Ecto neural progenitor cell (in vitro differentiated cells): ENCODE measurements around the gene KCNQ1.
A peak's percentile ranks its signal among the peaks of the same experiment; 100 is the strongest.

Experiments
- DNase-seq: peaks from one replicate; pipeline ENCODE4 v3.0.0-alpha.2; 2018; ENCODE audit warnings: low spot score

Gene KCNQ1

DNA sequence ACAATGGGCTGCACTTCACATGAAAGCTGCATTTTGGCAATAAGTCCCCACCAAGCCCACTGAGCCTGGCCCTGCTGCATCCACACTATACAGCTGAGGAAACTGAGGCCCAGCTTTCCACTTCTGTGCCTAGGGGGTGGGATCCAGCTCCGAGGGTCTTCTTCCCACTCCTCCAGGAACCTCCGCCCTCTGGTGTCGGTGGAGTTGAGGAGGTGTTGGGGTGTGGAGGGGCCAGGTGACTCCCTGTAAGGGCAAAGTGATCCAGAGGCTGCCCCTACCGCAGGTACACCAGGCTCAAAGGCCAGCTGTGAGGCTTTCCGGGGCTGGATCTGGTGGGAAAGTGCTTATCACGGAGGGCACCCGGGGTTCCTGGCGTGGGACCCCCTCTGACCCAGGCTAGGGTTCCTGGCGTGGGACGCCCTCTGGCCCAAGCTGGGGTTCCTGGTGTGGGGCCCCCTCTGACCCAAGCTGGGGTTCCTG is 125.0 kb downstream of the KCNQ1 start:
- DNase-seq = no peak

DNA sequence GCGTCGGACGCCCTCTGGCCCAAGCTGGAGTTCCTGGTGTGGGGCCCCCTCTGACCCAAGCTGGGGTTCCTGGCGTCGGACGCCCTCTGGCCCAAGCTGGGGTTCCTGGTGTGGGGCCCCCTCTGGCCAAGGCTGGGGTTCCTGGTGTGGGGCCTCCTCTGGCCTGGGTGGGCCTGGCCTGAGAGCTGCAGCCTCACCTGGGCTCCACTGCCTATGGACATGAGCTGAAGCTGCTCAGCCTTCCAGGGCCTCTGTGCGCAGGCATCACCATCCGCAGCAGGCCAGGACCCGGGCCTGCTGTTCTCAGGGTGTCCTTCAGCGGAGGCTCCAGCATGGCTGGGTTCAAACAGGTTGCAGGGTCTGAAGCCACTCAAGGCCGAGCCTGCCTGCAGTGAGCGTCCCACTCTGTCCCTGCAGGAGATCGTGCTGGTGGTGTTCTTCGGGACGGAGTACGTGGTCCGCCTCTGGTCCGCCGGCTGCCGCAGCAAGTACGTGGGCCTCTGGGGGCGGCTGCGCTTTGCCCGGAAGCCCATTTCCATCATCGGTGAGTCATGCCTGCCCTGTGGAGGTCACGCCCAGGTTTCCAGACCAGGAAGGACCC is 125.5 kb downstream of the KCNQ1 start:
- DNase-seq = no peak

DNA sequence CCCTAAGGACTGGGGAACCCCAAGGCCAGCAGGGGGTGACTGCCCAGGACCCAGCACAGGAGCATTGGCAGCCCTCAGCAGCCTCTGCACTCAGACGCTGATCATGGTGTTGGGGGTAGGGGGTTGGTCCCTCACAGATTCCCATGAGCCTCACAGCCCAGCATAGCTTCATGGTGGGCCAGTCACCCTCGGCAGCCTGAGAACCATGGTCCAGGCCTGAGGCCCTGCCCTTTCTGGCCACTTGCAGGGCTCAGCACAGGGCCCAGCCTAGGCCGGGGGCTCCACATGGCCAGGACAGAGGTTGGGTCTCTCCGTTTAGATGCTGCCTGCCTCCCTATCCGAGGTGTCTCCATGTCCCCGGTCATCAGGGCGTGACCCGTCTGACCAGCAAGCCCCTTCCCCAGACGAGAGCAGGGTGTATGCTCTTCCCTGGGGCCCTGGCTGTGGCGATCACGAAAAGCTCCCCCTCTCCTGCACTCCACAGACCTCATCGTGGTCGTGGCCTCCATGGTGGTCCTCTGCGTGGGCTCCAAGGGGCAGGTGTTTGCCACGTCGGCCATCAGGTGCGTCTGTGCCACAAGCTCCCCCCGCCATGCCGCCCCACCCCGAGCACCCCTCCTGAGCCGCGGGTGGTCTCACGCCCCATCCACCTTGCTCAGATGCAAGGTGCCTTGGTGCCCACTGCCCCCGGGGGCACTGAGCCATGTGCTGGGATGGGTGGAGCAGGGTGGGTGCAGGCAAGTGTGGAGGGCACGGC is 126.2 kb downstream of the KCNQ1 start:
- DNase-seq = no peak

DNA sequence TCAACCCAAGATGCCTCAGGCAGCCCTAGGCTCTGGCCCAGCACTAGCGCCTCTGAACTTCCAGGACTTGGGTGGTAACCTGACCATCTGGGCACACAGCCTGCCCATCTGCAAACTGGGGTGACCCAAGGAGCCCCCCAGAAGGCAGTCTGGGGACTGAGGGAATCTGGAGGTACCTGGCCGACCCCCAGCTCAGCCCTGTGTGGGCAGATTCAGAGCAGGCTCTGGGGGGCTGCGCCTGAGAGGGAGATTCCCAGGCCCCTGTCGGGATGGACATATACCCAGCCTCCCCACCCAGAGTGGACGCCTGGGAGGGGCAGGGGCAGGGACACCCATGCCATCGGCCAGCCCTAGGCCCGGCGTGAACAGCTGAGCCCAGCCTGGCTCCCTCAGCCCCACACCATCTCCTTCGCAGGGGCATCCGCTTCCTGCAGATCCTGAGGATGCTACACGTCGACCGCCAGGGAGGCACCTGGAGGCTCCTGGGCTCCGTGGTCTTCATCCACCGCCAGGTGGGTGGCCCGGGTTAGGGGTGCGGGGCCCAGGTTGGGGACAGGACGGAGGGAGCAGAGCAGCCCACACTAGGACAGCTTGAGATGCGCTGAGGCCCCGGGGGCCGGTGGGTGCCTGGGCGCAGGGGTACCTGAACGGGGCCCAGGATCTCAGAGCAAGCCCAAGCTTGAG is 126.9 kb downstream of the KCNQ1 start:
- no peak for DNase-seq

DNA sequence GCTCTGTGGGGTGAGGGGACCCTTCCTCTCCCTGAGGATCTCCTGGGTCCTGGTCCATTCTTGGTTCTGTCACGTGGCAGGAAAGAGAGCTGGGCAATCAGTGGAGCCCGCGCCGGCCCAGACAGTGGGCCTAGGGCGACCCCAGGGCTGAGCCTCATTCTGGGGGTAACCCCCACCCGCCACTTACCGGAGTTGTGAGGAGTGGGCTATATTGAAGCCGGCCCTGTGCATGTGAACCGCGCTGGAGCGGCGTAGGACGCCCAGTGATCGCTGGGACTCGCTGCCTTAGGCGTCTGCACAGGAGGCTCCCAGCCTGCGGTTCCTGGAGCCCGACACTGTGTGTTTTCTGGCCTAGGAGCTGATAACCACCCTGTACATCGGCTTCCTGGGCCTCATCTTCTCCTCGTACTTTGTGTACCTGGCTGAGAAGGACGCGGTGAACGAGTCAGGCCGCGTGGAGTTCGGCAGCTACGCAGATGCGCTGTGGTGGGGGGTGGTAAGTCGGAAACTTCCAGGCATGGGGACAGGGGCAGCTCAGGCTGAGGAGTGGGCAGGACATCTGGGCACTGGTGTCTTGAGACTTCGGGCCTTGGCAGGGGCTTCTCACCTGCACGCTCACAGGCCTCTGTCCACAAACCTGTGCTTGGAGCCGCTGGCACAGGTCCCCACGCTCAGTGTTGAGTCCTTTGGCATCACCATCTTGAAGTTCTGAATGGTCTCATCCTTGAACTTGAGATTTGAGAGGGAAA is 127.9 kb downstream of the KCNQ1 start:
- DNase-seq = no peak

- DNase-seq = no peak
These were observed 128.6 kb downstream of the KCNQ1 start for GRCh38 chr11:2573240-2574042.

GRCh38 chr11:2574043-2574552 is 129.3 kb downstream of the KCNQ1 start:
- no peak for DNase-seq

GRCh38 chr11:2574553-2575535 is 130.0 kb downstream of the KCNQ1 start:
- DNase-seq = no peak

GRCh38 chr11:2575591-2576051 is 130.8 kb downstream of the KCNQ1 start:
- no peak for DNase-seq

DNA sequence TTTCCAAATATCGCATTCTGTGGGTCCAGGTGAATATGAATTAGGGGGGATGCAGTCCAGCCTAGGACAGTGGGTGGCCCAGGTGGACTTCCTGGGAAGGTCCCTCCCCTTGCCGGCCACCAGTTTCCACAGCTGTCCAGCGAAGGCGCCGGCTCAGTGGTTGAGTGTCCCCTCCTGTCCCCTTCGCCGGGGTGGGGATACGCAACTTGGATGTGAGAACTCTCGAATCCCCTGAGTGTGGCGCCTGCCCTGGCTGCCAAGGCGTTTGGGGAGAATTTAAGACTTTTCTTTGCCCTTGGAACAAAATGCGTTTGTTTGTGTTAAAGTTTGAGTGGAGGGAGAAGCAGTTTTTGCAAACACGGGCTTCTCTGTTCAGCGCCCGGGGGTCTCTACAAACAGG is 131.3 kb downstream of the KCNQ1 start:
- DNase-seq = no peak

GRCh38 chr11:2576549-2576948 is 131.7 kb downstream of the KCNQ1 start:
- no peak for DNase-seq

DNA sequence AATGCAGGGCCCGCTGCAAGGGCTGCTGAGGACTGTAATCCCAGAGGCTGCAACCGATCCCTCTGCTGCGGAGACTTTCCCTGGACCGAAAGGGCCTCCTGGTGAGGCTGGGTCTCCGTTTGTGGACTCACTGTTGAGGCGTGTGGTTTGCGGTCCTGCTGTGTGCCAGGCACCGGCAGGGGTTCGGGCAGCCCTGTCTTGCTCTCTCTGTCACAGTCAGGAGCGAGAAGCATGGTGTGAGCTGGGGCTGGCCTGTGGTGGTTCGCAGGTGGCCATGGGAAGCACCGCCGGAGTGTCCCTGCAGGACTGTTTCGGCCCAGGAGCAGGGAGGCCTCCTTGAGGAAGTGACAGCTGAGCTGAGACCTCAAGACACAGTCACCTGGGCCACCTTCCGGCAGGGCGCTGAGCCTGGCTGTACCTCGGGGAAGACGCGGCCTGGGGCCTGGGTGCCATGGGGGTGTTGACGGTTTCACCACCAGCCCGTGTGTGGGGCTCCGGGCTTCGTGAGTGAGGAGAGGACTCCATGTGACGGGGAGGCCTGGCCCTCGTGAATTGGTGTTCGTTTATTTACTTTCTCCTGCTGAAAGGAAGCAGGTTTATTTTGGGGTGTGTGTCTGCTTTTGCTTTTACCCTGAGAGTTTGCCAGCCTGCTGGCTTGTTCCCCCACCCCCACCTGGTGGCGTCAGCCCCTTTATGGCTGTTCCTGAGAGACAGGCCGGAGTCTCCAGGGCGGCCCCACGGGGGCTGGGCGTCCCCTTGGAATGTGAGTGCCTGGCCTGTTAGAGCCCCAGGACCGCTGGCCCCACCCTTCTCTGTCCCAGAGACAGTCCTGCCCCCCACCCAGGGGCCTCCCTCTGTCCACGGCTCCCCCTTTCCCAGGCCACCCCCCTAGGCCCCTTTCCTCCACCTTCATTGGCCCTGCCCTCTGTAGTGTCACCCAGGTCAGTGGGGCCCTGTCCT is 132.5 kb downstream of the KCNQ1 start:
- no peak for DNase-seq

DNA sequence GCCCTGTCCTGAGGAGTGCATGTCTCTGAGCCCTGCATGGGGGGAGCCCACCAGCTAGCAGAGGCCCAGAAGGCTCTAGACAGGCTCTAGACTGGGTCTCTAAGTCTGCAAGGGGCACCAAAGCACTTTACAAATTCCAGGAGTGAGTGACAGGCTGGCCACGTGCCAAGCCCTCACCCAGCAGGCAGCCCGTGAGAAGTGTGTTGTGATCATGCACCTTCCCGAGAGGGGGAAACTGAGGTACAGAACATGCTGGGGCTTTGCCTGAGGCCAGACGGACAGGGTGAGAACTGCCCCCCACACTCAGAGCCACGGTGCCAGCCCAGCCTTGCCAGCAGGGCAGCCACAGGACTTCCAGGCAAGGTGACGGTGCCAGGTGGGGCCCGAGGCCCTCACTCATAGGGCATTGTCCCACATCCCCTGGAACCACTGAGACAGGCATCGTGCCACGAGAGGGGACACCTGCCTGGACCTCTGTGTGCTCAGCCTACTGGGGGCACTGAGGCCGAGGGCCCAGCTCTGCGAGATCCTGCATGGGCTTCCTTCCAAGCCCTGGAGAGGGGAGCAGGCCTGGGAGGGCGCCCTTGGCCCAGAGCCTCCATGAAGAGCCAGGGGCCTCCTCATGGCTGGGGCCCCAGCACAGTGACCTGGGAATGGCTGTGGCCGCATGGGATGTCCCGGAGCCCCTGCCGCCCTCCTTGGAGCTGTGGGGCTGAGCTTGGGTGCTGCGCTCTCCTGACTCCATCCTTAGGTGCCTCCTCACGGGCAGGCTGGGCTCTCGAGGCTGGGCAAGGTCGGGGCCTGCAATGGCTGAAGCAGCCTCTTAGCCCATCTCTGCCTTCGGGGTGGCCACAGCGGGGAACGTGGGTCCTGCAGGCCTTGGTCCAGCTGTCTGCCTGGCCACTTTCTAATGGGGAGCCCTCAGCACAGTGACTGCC is 133.5 kb downstream of the KCNQ1 start:
- DNase-seq = no peak

GRCh38 chr11:2578929-2579270 is 134.1 kb downstream of the KCNQ1 start:
- DNase-seq = no peak

GRCh38 chr11:2579315-2580060 is 134.7 kb downstream of the KCNQ1 start:
- no peak for DNase-seq

GRCh38 chr11:2580061-2580421 is 135.2 kb downstream of the KCNQ1 start:
- no peak for DNase-seq

DNA sequence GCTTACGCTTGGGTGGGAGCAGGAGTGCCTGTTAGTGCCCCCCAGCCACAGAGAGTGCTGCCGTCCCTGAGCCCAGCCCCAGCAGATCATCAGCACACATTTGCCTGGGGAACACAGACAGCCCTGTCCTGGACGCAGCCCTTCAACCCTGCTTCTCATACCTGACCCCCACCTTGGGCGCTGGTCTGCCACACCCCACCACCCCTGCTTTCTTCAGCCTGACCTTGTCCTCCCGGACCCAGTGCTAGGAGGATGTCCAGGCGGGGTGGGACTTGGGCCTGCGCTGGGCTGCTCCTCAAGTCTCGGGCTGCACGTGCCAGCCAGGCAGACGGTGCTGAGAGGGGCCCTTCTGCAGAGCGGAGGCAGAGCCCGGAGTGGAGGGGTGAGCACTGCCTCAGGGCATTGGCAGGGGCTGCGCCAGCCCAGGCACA is 135.8 kb downstream of the KCNQ1 start:
- DNase-seq = peak; percentile 45
